Measurements from ENCODE around the gene MLLT11. TPM values are rescaled to one million over a fixed set of nuclear protein-coding genes. Genes with fewer than 3 reads are reported as not detected.
A peak's percentile ranks its signal among the peaks of the same experiment; 100 is the strongest.

MLLT11 gene
- total RNA-seq, 1 donor from 2014 or later: 34.1 TPM

- Histone ChIP-seq H3K36me3 (peaks cover 30% of the 10 kb centered on the region), H3K27ac (replicated peaks) (peak overlapping the region; percentile 94), H3K4me3 (no peak overlapping the region), H3K9me3 (replicated peaks) (no peaks in the 10 kb centered on the region), H3K27me3 (ENCODE audit: low read depth) (no peaks in the 10 kb centered on the region), H3K4me1 (peaks cover 51% of the 10 kb centered on the region)
- TF ChIP-seq CTCF (IDR thresholded peaks at IDR 0.05; ENCODE audit: borderline replicate concordance): no peak
- intact Hi-C loops (cut with micrococcal nuclease): no loop called here
- DNase-seq: no peak
Measured at GRCh38 chr1:151049458-151049857, 10.7 kb upstream of the MLLT11 start.

GRCh38 chr1:151050051-151050688 lies 10.0 kb upstream of the MLLT11 start:
- H3K4me3 ChIP-seq: no peak overlapping the region
- peaks cover 56% of the 10 kb centered on the region for H3K4me1 ChIP-seq
- TF ChIP-seq CTCF (IDR thresholded peaks at IDR 0.05; ENCODE audit: borderline replicate concordance): no peak
- peaks cover 38% of the 10 kb centered on the region for H3K36me3 ChIP-seq
- H3K27ac ChIP-seq (replicated peaks): peak overlapping the region; percentile 4
- intact Hi-C loops (cut with micrococcal nuclease): no loop called here
- H3K9me3 ChIP-seq (replicated peaks): no peaks in the 10 kb centered on the region
- no peaks in the 10 kb centered on the region for H3K27me3 ChIP-seq (ENCODE audit: low read depth)
- DNase-seq: no peak

GRCh38 chr1:151051356-151052009 lies 8.7 kb upstream of the MLLT11 start:
- Histone ChIP-seq H3K4me3 (no peak overlapping the region), H3K4me1 (peaks cover 69% of the 10 kb centered on the region), H3K27me3 (ENCODE audit: low read depth) (no peaks in the 10 kb centered on the region), H3K36me3 (peaks cover 49% of the 10 kb centered on the region), H3K27ac (replicated peaks) (peak overlapping the region; percentile 4), H3K9me3 (replicated peaks) (no peaks in the 10 kb centered on the region)
- intact Hi-C loops (cut with micrococcal nuclease): no loop called here
- no peak for DNase-seq
- TF ChIP-seq CTCF (IDR thresholded peaks at IDR 0.05; ENCODE audit: borderline replicate concordance): no peak

DNA sequence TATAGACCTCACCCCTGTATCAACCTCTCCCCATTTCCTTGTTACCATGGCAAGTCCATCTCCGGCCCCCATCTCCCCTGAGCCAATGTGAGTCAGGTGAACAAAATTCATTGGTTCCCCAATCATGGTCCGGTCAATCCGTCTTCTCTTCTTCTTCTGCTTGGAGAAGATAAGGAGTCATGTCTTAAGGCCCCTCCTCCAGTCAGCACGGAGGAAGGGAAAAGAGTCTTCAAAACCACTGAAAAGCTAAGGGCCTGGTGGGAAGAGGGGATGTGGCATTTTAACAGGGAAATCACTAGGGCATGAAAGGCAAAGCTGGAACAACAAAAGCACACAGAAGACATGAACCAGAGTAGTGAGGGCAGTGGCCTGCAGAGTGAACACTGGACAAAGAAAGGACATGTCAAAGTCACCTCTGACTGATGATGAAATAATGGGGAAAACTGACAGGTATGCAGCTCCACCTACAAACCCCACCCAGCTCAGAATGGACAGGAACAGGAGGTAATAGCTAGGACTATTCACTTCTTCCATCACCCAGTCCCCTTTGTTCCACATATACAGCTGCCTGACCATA lies 5.1 kb upstream of the MLLT11 start:
- intact Hi-C loops (cut with micrococcal nuclease): no loop called here
- TF ChIP-seq CTCF (IDR thresholded peaks at IDR 0.05; ENCODE audit: borderline replicate concordance): no peak
- Histone ChIP-seq H3K4me1 (peaks cover 70% of the 10 kb centered on the region), H3K9me3 (replicated peaks) (no peaks in the 10 kb centered on the region), H3K4me3 (no peak overlapping the region), H3K36me3 (peaks cover 49% of the 10 kb centered on the region), H3K27ac (replicated peaks) (peak overlapping the region; percentile 96), H3K27me3 (ENCODE audit: low read depth) (no peaks in the 10 kb centered on the region)
- no peak for DNase-seq

GRCh38 chr1:151055581-151055980 lies 4.6 kb upstream of the MLLT11 start:
- peaks cover 49% of the 10 kb centered on the region for H3K36me3 ChIP-seq
- H3K4me1 ChIP-seq: peaks cover 70% of the 10 kb centered on the region
- peak overlapping the region; percentile 96 for H3K27ac ChIP-seq (replicated peaks)
- no peaks in the 10 kb centered on the region for H3K9me3 ChIP-seq (replicated peaks)
- no peaks in the 10 kb centered on the region for H3K27me3 ChIP-seq (ENCODE audit: low read depth)
- intact Hi-C loops (cut with micrococcal nuclease): no loop called here
- no peak for TF ChIP-seq CTCF (IDR thresholded peaks at IDR 0.05; ENCODE audit: borderline replicate concordance)
- no peak overlapping the region for H3K4me3 ChIP-seq
- DNase-seq: no peak
